ENCODE data around the gene DCTN4. TPM values are rescaled to one million over a fixed set of nuclear protein-coding genes. Genes with fewer than 3 reads are reported as not detected.

The DCTN4 gene
- total RNA-seq, 5 donors from 2014 or later (not counting 1 experiment from before 2014, with no cell fraction given), result 36.9 to 79.8 (median 38.4) TPM

- DNase-seq, result no peak
- Histone ChIP-seq H3K4me3 (ENCODE audit: control insufficient read depth in 1 of 2, extremely low read depth in 1 of 2, low read length in 1 of 2) (no peak overlapping the region), H3K27ac (ENCODE audit: low read length) (no peak overlapping the region), H3K36me3 (ENCODE audit: control insufficient read depth in 2 of 2, extremely low read depth in 1 of 2, insufficient read depth in 1 of 2, low read length in 1 of 2) (peaks cover 18 to 66% of the 10 kb centered on the region in 2 donors), H3K9me3 (no peaks in the 10 kb centered on the region), H3K4me1 (ENCODE audit: control insufficient read depth in 1 of 2, extremely low read depth in 1 of 2, insufficient read depth in 2 of 2, low read length in 2 of 2) (no peaks in the 10 kb centered on the region), H3K27me3 (replicated peaks in 1 of 2; ENCODE audit: control insufficient read depth in 2 of 2, extremely low read depth in 1 of 2, insufficient read depth in 2 of 2, low read length in 1 of 2) (no peaks in the 10 kb centered on the region)
- 100% methylated on average over 1 of the region's 3 CpGs for WGBS (ENCODE audit: insufficient coverage)
- Mint-ChIP-seq H3K9me3 (no peaks in the 10 kb centered on the region), H3K27me3 (no peaks in the 10 kb centered on the region), H3K4me1 (no peaks in the 10 kb centered on the region), H3K4me3 (no peak overlapping the region), H3K27ac (no peak overlapping the region), H3K36me3 (peaks cover 66% of the 10 kb centered on the region)
- CTCF ChIA-PET, result interaction anchor here (0.7 to 0.9 kb wide), 2 partner anchors 9 to 234 kb away, joined by 3 to 5 read pairs; partner anchors contain the start of gene RBM22 (in 1 of the 2)
- POLR2A ChIA-PET, result interaction anchor here in 1 of 2 donors (0.6 kb wide), 1 partner anchor 9 kb away, joined by 5 read pairs; the partner anchor contains the start of gene RBM22
- ATAC-seq (replicated peaks in 1 of 4), result no peak
These were observed 66.5 kb downstream of the DCTN4 start for GRCh38 chr5:150692276-150692675.

GRCh38 chr5:150690760-150691159, 68.1 kb downstream of the DCTN4 start:
- H3K36me3 Mint-ChIP-seq, result peaks cover 57% of the 10 kb centered on the region
- POLR2A ChIA-PET, result interaction anchor here in 1 of 2 donors (0.6 to 1.1 kb wide), 2 partner anchors 10 to 396 kb away, joined by 5 to 7 read pairs; partner anchors contain the start of gene RBM22
- Histone ChIP-seq H3K4me3 (ENCODE audit: control insufficient read depth in 1 of 2, extremely low read depth in 1 of 2, low read length in 1 of 2) (no peak overlapping the region), H3K9me3 (no peaks in the 10 kb centered on the region), H3K27me3 (replicated peaks in 1 of 2; ENCODE audit: control insufficient read depth in 2 of 2, extremely low read depth in 1 of 2, insufficient read depth in 2 of 2, low read length in 1 of 2) (no peaks in the 10 kb centered on the region), H3K27ac (ENCODE audit: low read length) (no peak overlapping the region), H3K36me3 (ENCODE audit: control insufficient read depth in 2 of 2, extremely low read depth in 1 of 2, insufficient read depth in 1 of 2, low read length in 1 of 2) (peaks cover 11 to 51% of the 10 kb centered on the region in 2 donors), H3K4me1 (ENCODE audit: control insufficient read depth in 1 of 2, extremely low read depth in 1 of 2, insufficient read depth in 2 of 2, low read length in 2 of 2) (no peaks in the 10 kb centered on the region)
- ATAC-seq (replicated peaks in 1 of 4) (no peak), DNase-seq (no peak)
- no peaks in the 10 kb centered on the region for H3K27me3 Mint-ChIP-seq
- no peaks in the 10 kb centered on the region for H3K4me1 Mint-ChIP-seq
- CTCF ChIA-PET, result interaction anchor here in 1 of 2 donors (1.4 kb wide), 1 partner anchor 10 kb away, joined by 6 read pairs; the partner anchor contains the start of gene RBM22
- no peak overlapping the region for H3K4me3 Mint-ChIP-seq
- WGBS (ENCODE audit: insufficient coverage), result 82% methylated on average over 5 of the region's 6 CpGs
- H3K27ac Mint-ChIP-seq, result no peak overlapping the region
- H3K9me3 Mint-ChIP-seq, result no peaks in the 10 kb centered on the region

DNA sequence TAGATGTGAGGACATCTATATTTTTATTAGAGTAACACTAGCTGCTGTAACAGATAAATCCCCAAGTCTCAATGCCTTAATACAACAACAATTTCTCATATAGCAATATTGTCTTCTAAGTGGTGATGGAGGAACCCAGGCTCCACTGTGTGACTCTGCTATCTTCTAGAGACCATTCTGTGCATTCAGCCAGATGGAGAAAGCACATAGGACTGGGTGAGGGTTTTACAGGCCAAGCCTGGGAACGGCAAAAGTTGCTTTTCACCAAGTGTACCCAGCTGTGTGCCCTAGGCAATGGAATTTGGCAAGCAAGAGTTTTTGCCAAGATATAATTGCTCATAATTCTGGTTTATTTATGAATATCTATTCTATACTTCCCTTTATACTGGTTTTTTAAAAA, 69.7 kb downstream of the DCTN4 start:
- Histone ChIP-seq H3K27ac (ENCODE audit: low read length) (no peak overlapping the region), H3K9me3 (no peaks in the 10 kb centered on the region), H3K27me3 (replicated peaks in 1 of 2; ENCODE audit: control insufficient read depth in 2 of 2, extremely low read depth in 1 of 2, insufficient read depth in 2 of 2, low read length in 1 of 2) (no peaks in the 10 kb centered on the region), H3K4me1 (ENCODE audit: control insufficient read depth in 1 of 2, extremely low read depth in 1 of 2, insufficient read depth in 2 of 2, low read length in 2 of 2) (no peaks in the 10 kb centered on the region), H3K36me3 (ENCODE audit: control insufficient read depth in 2 of 2, extremely low read depth in 1 of 2, insufficient read depth in 1 of 2, low read length in 1 of 2) (peaks cover 3 to 35% of the 10 kb centered on the region in 2 donors), H3K4me3 (ENCODE audit: control insufficient read depth in 1 of 2, extremely low read depth in 1 of 2, low read length in 1 of 2) (no peak overlapping the region)
- Mint-ChIP-seq H3K4me1 (no peaks in the 10 kb centered on the region), H3K27ac (no peak overlapping the region), H3K36me3 (peaks cover 43% of the 10 kb centered on the region), H3K9me3 (no peaks in the 10 kb centered on the region), H3K4me3 (no peak overlapping the region), H3K27me3 (no peaks in the 10 kb centered on the region)
- POLR2A ChIA-PET, result no interaction called here
- WGBS (ENCODE audit: insufficient coverage), result no CpG with 5 or more reads among the region's 1 CpG
- DNase-seq, result no peak
- CTCF ChIA-PET, result no interaction called here
- no peak for ATAC-seq (replicated peaks in 1 of 4)

DNA sequence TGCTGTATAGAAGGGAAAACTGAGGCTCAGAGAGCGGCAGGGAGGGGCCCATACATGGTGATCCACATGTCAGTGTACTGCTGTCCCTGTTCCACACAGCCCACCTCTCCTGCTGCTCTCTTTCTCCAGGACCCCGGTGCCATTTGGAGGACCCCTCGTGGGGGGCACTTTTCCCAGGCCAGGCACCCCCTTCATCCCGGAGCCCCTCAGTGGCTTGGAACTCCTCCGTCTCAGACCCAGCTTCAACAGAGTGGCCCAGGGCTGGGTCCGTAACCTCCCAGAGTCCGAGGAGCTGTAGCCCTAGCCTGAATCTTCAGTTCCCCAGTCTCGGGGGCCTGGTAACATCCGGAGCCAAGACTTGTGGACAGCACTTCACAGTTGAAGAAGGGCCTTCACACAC, 82.2 kb downstream of the DCTN4 start:
- POLR2A ChIA-PET, result no interaction called here

DNA sequence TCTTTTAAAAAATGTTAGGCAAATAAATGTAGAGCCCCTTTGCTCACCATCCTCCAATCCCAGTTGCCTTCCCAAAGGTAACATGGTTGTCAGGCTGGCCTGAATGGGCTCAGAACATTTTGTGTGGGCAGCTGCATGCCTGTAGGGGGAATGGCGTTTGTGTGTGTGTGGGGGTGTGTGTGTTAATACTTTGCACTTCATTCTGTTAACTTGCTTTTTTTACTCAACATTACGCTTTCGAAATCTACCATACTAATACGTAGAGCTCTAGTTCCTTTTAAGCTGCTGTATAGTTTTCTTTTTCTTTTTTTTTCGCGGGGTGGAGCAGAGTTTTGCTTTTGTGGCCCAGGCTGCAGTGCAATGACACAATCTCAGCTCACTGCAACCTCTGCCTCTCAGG, 83.7 kb downstream of the DCTN4 start:
- peaks cover 9 to 21% of the 10 kb centered on the region in 2 donors for H3K27me3 Mint-ChIP-seq
- peaks cover 0 to 17% (median 12%) of the 10 kb centered on the region in 3 donors for H3K4me1 Mint-ChIP-seq
- H3K4me3 Mint-ChIP-seq, result no peak overlapping the region
- Histone ChIP-seq H3K4me1 (ENCODE audit: control insufficient read depth in 1 of 2, extremely low read depth in 1 of 2, insufficient read depth in 2 of 2, low read length in 2 of 2) (peaks cover 0 to 19% of the 10 kb centered on the region in 2 experiments), H3K9me3 (no peaks in the 10 kb centered on the region), H3K4me3 (ENCODE audit: control insufficient read depth in 1 of 2, extremely low read depth in 1 of 2, low read length in 1 of 2) (no peak overlapping the region), H3K36me3 (ENCODE audit: control insufficient read depth in 2 of 2, extremely low read depth in 1 of 2, insufficient read depth in 1 of 2, low read length in 1 of 2) (no peaks in the 10 kb centered on the region), H3K27me3 (replicated peaks in 1 of 2; ENCODE audit: control insufficient read depth in 2 of 2, extremely low read depth in 1 of 2, insufficient read depth in 2 of 2, low read length in 1 of 2) (peaks cover 0 to 31% of the 10 kb centered on the region in 2 experiments), H3K27ac (ENCODE audit: low read length) (no peak overlapping the region)
- no peaks in the 10 kb centered on the region for H3K9me3 Mint-ChIP-seq
- H3K27ac Mint-ChIP-seq, result no peak overlapping the region
- ATAC-seq (replicated peaks in 1 of 4) (no peak), DNase-seq (no peak)
- WGBS (ENCODE audit: insufficient coverage), result no CpG with 5 or more reads among the region's 6 CpGs
- H3K36me3 Mint-ChIP-seq, result peaks cover 2% of the 10 kb centered on the region
- ChIA-PET POLR2A (interaction anchor here in 1 of 2 donors (0.8 kb wide), 1 partner anchor 26 kb away, joined by 3 read pairs; the partner anchor contains the start of gene RBM22), CTCF (interaction anchor here in 1 of 2 donors (0.6 kb wide), 1 partner anchor 1836 kb away, joined by 3 read pairs; no protein-coding TSS in a partner anchor)

More for the DNA sequence above, 82.2 kb downstream of the DCTN4 start:
- peaks cover 0 to 17% of the 10 kb centered on the region in 2 experiments for H3K27me3 ChIP-seq (replicated peaks in 1 of 2; ENCODE audit: control insufficient read depth in 2 of 2, extremely low read depth in 1 of 2, insufficient read depth in 2 of 2, low read length in 1 of 2)
- Mint-ChIP-seq H3K36me3 (peaks cover 12% of the 10 kb centered on the region), H3K4me1 (peaks cover 0 to 7% (median 4%) of the 10 kb centered on the region in 3 donors), H3K27ac (no peak overlapping the region), H3K4me3 (no peak overlapping the region), H3K27me3 (peaks cover 0 to 10% of the 10 kb centered on the region in 2 donors), H3K9me3 (no peaks in the 10 kb centered on the region)
- no peaks in the 10 kb centered on the region for H3K36me3 ChIP-seq (ENCODE audit: control insufficient read depth in 2 of 2, extremely low read depth in 1 of 2, insufficient read depth in 1 of 2, low read length in 1 of 2)
- peaks cover 0 to 14% of the 10 kb centered on the region in 2 experiments for H3K4me1 ChIP-seq (ENCODE audit: control insufficient read depth in 1 of 2, extremely low read depth in 1 of 2, insufficient read depth in 2 of 2, low read length in 2 of 2)
- DNase-seq, result no peak
- H3K9me3 ChIP-seq, result no peaks in the 10 kb centered on the region
- no peak overlapping the region for H3K4me3 ChIP-seq (ENCODE audit: control insufficient read depth in 1 of 2, extremely low read depth in 1 of 2, low read length in 1 of 2)
- WGBS (ENCODE audit: insufficient coverage), result 93% methylated on average over 7 of the region's 9 CpGs
- no peak overlapping the region for H3K27ac ChIP-seq (ENCODE audit: low read length)
- ATAC-seq (replicated peaks in 1 of 4), result no peak
- CTCF ChIA-PET, result no interaction called here

GRCh38 chr5:150674341-150674821, 84.4 kb downstream of the DCTN4 start:
- POLR2A ChIA-PET, result no interaction called here
- WGBS (ENCODE audit: insufficient coverage), result 79% methylated on average over 3 of the region's 4 CpGs
- H3K4me1 Mint-ChIP-seq, result peaks cover 0 to 17% (median 12%) of the 10 kb centered on the region in 3 donors

More at GRCh38 chr5:150674341-150674821, 84.4 kb downstream of the DCTN4 start:
- H3K4me3 Mint-ChIP-seq, result no peak overlapping the region
- ATAC-seq (replicated peaks in 1 of 4), result no peak
- Histone ChIP-seq H3K36me3 (ENCODE audit: control insufficient read depth in 2 of 2, extremely low read depth in 1 of 2, insufficient read depth in 1 of 2, low read length in 1 of 2) (no peaks in the 10 kb centered on the region), H3K9me3 (no peaks in the 10 kb centered on the region), H3K4me1 (ENCODE audit: control insufficient read depth in 1 of 2, extremely low read depth in 1 of 2, insufficient read depth in 2 of 2, low read length in 2 of 2) (peaks cover 0 to 19% of the 10 kb centered on the region in 2 experiments), H3K4me3 (ENCODE audit: control insufficient read depth in 1 of 2, extremely low read depth in 1 of 2, low read length in 1 of 2) (no peak overlapping the region), H3K27ac (ENCODE audit: low read length) (no peak overlapping the region), H3K27me3 (replicated peaks in 1 of 2; ENCODE audit: control insufficient read depth in 2 of 2, extremely low read depth in 1 of 2, insufficient read depth in 2 of 2, low read length in 1 of 2) (peaks cover 0 to 37% of the 10 kb centered on the region in 2 experiments)
- CTCF ChIA-PET, result no interaction called here
- no peak overlapping the region for H3K27ac Mint-ChIP-seq
- H3K27me3 Mint-ChIP-seq, result peaks cover 12 to 24% of the 10 kb centered on the region in 2 donors
- no peaks in the 10 kb centered on the region for H3K9me3 Mint-ChIP-seq
- DNase-seq, result no peak
- H3K36me3 Mint-ChIP-seq, result peaks cover 2% of the 10 kb centered on the region
